GM12878 (cell line): ENCODE data around the gene FGGY. TPM values are rescaled to one million over a fixed set of nuclear protein-coding genes. Genes with fewer than 3 reads are reported as not detected.
"Not testable (repeated sequence)": the region's sequence is repeated elsewhere in the genome, so short reads cannot be mapped to it uniquely, and the experiment has no call there.

ENCODE experiments used
- ATAC-seq: fragments of 200-7000 bp; cut with Tn5 transposase; 3 replicates; pipeline ENCODE4 v1.9.1; 2020; ENCODE audit warnings: mild to moderate bottlenecking, moderate library complexity
- BruUV-seq: library from RNA; stranded (reverse); fragments of 400-500 nt; replicated peaks from 2 replicates; lab custom pipeline; 2021; lab: Mats Ljungman, UMichigan
- CTCF ChIA-PET: fragments of 300-600 bp; sonication (Branson Sonifier 250); formaldehyde crosslinking; extraction: SDS; loops from one replicate; lab custom pipeline; 2021; ENCODE audit warnings: inconsistent platforms; lab: Yijun Ruan, JAX
- POLR2A ChIA-PET: fragments of 350-600 bp; formaldehyde crosslinking; extraction: SDS; loops from one replicate; lab custom pipeline; 2021; ENCODE audit warnings: inconsistent platforms; lab: Charles Lee
- RAD21 ChIA-PET: fragments of 300-600 bp; sonication (Branson Sonifier 250); formaldehyde crosslinking; loops from one replicate; lab custom pipeline; 2023; ENCODE audit warnings: antibody characterized with exemption; ENCODE audit not compliant: unreplicated experiment; lab: Charles Lee
- SMC1A ChIA-PET: fragments of 300-600 bp; sonication (Branson Sonifier 250); formaldehyde crosslinking; loops from one replicate; lab custom pipeline; 2023; ENCODE audit not compliant: unreplicated experiment, uncharacterized antibody; lab: Charles Lee
- DNase-seq: peaks from one replicate; pipeline ENCODE4 v3.0.0-alpha.2; 2011; ENCODE audit warnings: low read depth, low spot score
- FAIRE-seq: peaks from 3 replicates; lab custom pipeline; 2011; peaks lifted over from hg19 to GRCh38; lab: Jason Lieb, UNC
- H2AFZ ChIP-seq: 2 replicates; pipeline ENCODE4 v1.6.0; 2011; ENCODE audit warnings: low read depth, low read length, control low read depth; ENCODE audit not compliant: control insufficient read depth
- H3K27ac ChIP-seq: 2 replicates; pipeline ENCODE4 v1.5.1; 2011; ENCODE audit warnings: control low read depth; ENCODE audit not compliant: control insufficient read depth, insufficient read depth
- H3K27me3 ChIP-seq, 2 experiments: replicated peaks in 1 of 2; 2 replicates each; pipeline versions ENCODE4 v1.6.0 to v1.6.1; 2011; ENCODE audit warnings: low read length in 1 of 2; ENCODE audit not compliant: control insufficient read depth in 2 of 2, insufficient read depth in 2 of 2
- H3K36me3 ChIP-seq, 2 experiments: 2 replicates each; pipeline ENCODE4 v1.5.1; 2011; ENCODE audit warnings: low read length in 1 of 2; ENCODE audit not compliant: control insufficient read depth in 2 of 2, insufficient read depth in 2 of 2
- H3K4me1 ChIP-seq: 2 replicates; pipeline ENCODE4 v1.6.1; 2011; ENCODE audit warnings: mild to moderate bottlenecking, low read length, moderate library complexity, mixed read lengths; ENCODE audit not compliant: control insufficient read depth, insufficient read depth
- H3K4me2 ChIP-seq: 2 replicates; pipeline ENCODE4 v1.6.0; 2011; ENCODE audit warnings: control low read depth; ENCODE audit not compliant: control insufficient read depth, insufficient read depth
- H3K4me3 ChIP-seq: fragments of 200-600 bp; sonication (generic); 2 replicates; pipeline ENCODE4 v1.5.1; 2016
- H3K79me2 ChIP-seq: 2 replicates; pipeline ENCODE4 v1.6.0; 2011; ENCODE audit warnings: low read length; ENCODE audit not compliant: control insufficient read depth, insufficient read depth
- H3K9ac ChIP-seq: 2 replicates; pipeline ENCODE4 v1.8.0; 2011; ENCODE audit warnings: low read length, control low read depth, mixed read lengths; ENCODE audit not compliant: control insufficient read depth, insufficient read depth
- H3K9me3 ChIP-seq: replicated peaks from 3 replicates; pipeline ENCODE4 v1.5.1; 2011; ENCODE audit warnings: mild to moderate bottlenecking, low read length; ENCODE audit not compliant: control insufficient read depth, insufficient read depth
- H4K20me1 ChIP-seq: 2 replicates; pipeline ENCODE4 v1.6.0; 2011; ENCODE audit not compliant: control insufficient read depth, insufficient read depth
- CHD2 ChIP-seq: IDR thresholded peaks from 2 replicates; pipeline ENCODE4 v1.6.1; 2011; ENCODE audit warnings: low read depth, low read length, improper control_type of control experiment, borderline replicate concordance
- LARP7 ChIP-seq: fragments of 450-650 bp; IDR thresholded peaks from 2 replicates; pipeline ENCODE4 v1.6.1; 2017; ENCODE audit warnings: mild to moderate bottlenecking
- PBX3 ChIP-seq: IDR thresholded peaks from 2 replicates; pipeline ENCODE4 v1.6.1; 2011; ENCODE audit warnings: mild to moderate bottlenecking, low read depth, low read length, moderate library complexity; ENCODE audit not compliant: insufficient replicate concordance
- RB1 ChIP-seq: fragments of 450-650 bp; formaldehyde crosslinking; IDR thresholded peaks from 2 replicates; pipeline ENCODE4 v1.6.1; 2017; ENCODE audit warnings: mild to moderate bottlenecking, borderline replicate concordance
- RELB ChIP-seq: fragments of 450-650 bp; IDR thresholded peaks from 2 replicates; pipeline ENCODE4 v1.6.1; 2017; ENCODE audit warnings: low read depth, mild to moderate bottlenecking, moderate library complexity
- STAT1 ChIP-seq: fragments of 450-650 bp; conservative IDR thresholded peaks from 2 replicates; pipeline ENCODE4 v1.6.1; 2014; ENCODE audit warnings: antibody characterized with exemption, mild to moderate bottlenecking
- WGBS: methylation state at CpG from one replicate; pipeline ENCODE4 v1.1.6; 2016; ENCODE audit warnings: low lambda C conversion rate; ENCODE audit not compliant: insufficient replicate concordance, insufficient coverage; ENCODE audit errors: missing lambda C conversion rate; 5-methylcytosine and 5-hydroxymethylcytosine counted together
- in situ Hi-C: fragments of 300-500 bp; cut with MboI; formaldehyde crosslinking; loops from 9 replicates; pipeline ENCODE4 v1.14.3; 2018; ENCODE audit warnings: mixed read lengths
- intact Hi-C: fragments of 100-400 bp; cut with micrococcal nuclease; formaldehyde crosslinking; loops from one replicate; pipeline ENCODE4 v1.14.2; 2022; ENCODE audit not compliant: unreplicated experiment
- polyA plus RNA-seq, 11 experiments: library from polyadenylated mRNA; depleted of rRNA in 4 of 11; unstranded in 6 of 11; stranded (reverse) in 5 of 11; fragments of >200 nt; fragmentation: Nextera tagmentation in 4 of 11; fragmentation: Illumina TruSeq in 1 of 11; extraction: Ambion mirVana in 4 of 11; extraction: Trizol in 1 of 11; gene quantifications; 1 replicate in 1 of 11; 2 replicates in 10 of 11; pipeline versions ENCODE4 v1.2.1 to v1.2.3, GENCODE V29; 2011 to 2016; ENCODE audit warnings: inconsistent platforms in 2 of 11, missing spikeins in 2 of 11, low read depth in 1 of 11
- total RNA-seq, 4 experiments: library from RNA; depleted of rRNA in 3 of 4; stranded (reverse); fragments of >200 nt in 3 of 4; fragmentation: Illumina TruSeq in 1 of 4; extraction: Trizol in 1 of 4; gene quantifications; 2 replicates each; pipeline versions ENCODE4 v1.2.1 to v1.2.3, GENCODE V29; 2013 to 2021

Gene FGGY
- total and polyA plus RNA-seq, 10 of the 15 experiments (the other 5 are each of a cell fraction or from before 2014, with no cell fraction given): 6.2 to 11.9 (median 7.5) TPM

- no peaks in the 10 kb centered on the region for H3K79me2 ChIP-seq
- H3K36me3 ChIP-seq: no peaks in the 10 kb centered on the region
- H2AFZ ChIP-seq: no peak overlapping the region
- ATAC-seq: no peak
- H3K4me2 ChIP-seq: no peak overlapping the region
- ChIA-PET POLR2A (no interaction called here), SMC1A (no interaction called here), CTCF (no interaction called here), RAD21 (no interaction called here)
- H3K4me1 ChIP-seq: no peaks in the 10 kb centered on the region; the same call in 1 of the 2 replicates
- H3K4me3 ChIP-seq: no peak overlapping the region
- no peaks in the 10 kb centered on the region for H3K27me3 ChIP-seq
- in situ Hi-C loops: no loop called here
- H3K9ac ChIP-seq: no peak overlapping the region
- no peaks in the 10 kb centered on the region for H4K20me1 ChIP-seq
- BruUV-seq: no TSS peak
- FAIRE-seq: no peak
- TF ChIP-seq PBX3 (no peak), RB1 (no peak), RELB (no peak), STAT1 (no peak), LARP7 (no peak), CHD2 (no peak)
- intact Hi-C loops: no loop called here
- no peak for DNase-seq
- 97% methylated on average over 3 of the region's 3 CpGs for WGBS
- no peaks in the 10 kb centered on the region; the same call in 2 of the 3 replicates for H3K9me3 ChIP-seq
- no peak overlapping the region for H3K27ac ChIP-seq
Measured at GRCh38 chr1:59733443-59734141, 436.7 kb downstream of the FGGY start.

GRCh38 chr1:59735927-59736326, 439.0 kb downstream of the FGGY start:
- intact Hi-C loops, H3K9ac ChIP-seq, H4K20me1 ChIP-seq, H3K4me1 ChIP-seq, H3K79me2 ChIP-seq, ATAC-seq, RAD21 ChIA-PET, DNase-seq, H3K4me2 ChIP-seq, H3K9me3 ChIP-seq, FAIRE-seq, in situ Hi-C loops, H2AFZ ChIP-seq, POLR2A ChIA-PET, H3K4me3 ChIP-seq, H3K27ac ChIP-seq, BruUV-seq, H3K27me3 ChIP-seq, H3K36me3 ChIP-seq, CTCF ChIA-PET: not testable (repeated sequence)
- SMC1A ChIA-PET: interaction anchor here (1.1 to 1.7 kb wide), 2 partner anchors 9 to 17 kb away, joined by 3 read pairs; no protein-coding TSS in a partner anchor
- WGBS: 78% methylated on average over 3 of the region's 3 CpGs
